MM.1S (cell line): Measurements from ENCODE around the gene MLLT11.

Experiments
- EZH2 ChIP-seq: fragments of 300-600 bp; sonication (generic); optimal IDR thresholded peaks from 2 replicates; pipeline ENCODE3; 2017; ENCODE audit warnings: low read depth, mild to moderate bottlenecking, antibody characterized with exemption, low read length, mixed read lengths
- TF ChIP-seq, protein P1 (sequence below): fragments of 300-600 bp; sonication (generic); IDR thresholded peaks from 2 replicates; pipeline ENCODE4 v1.5.1; 2016; ENCODE audit warnings: antibody characterized with exemption, low read length, mixed read lengths

DNA sequence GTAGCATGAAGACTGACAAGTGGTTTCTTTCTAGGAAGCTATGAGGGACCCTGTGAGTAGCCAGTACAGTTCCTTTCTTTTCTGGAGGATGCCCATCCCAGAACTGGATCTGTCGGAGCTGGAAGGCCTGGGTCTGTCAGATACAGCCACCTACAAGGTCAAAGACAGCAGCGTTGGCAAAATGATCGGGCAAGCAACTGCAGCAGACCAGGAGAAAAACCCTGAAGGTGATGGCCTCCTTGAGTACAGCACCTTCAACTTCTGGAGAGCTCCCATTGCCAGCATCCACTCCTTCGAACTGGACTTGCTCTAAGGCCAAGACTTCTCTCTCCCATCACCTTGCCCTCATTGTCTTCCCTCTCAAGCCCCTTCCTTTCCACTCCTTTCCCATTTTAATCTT is 7.0 kb downstream of the MLLT11 start:
- TF ChIP-seq, protein P1, sequence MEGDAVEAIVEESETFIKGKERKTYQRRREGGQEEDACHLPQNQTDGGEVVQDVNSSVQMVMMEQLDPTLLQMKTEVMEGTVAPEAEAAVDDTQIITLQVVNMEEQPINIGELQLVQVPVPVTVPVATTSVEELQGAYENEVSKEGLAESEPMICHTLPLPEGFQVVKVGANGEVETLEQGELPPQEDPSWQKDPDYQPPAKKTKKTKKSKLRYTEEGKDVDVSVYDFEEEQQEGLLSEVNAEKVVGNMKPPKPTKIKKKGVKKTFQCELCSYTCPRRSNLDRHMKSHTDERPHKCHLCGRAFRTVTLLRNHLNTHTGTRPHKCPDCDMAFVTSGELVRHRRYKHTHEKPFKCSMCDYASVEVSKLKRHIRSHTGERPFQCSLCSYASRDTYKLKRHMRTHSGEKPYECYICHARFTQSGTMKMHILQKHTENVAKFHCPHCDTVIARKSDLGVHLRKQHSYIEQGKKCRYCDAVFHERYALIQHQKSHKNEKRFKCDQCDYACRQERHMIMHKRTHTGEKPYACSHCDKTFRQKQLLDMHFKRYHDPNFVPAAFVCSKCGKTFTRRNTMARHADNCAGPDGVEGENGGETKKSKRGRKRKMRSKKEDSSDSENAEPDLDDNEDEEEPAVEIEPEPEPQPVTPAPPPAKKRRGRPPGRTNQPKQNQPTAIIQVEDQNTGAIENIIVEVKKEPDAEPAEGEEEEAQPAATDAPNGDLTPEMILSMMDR = no peak
- TF ChIP-seq EZH2 = no peak
